H9 (cell line): Measurements from ENCODE around the gene DENND4A. TPM values are rescaled to one million over a fixed set of nuclear protein-coding genes. Genes with fewer than 3 reads are reported as not detected.

ENCODE experiments used
- DNase-seq: peaks from one replicate; pipeline ENCODE4 v3.0.0-alpha.2; 2017
- H2AFZ ChIP-seq: one replicate; pipeline ENCODE4 v1.6.1; 2013; ENCODE audit warnings: mild to moderate bottlenecking, low read length, control low read depth, moderate library complexity
- H2AK5ac ChIP-seq: 2 replicates; pipeline ENCODE4 v1.6.1; 2013; ENCODE audit warnings: low read length, control low read depth, mixed read lengths; ENCODE audit not compliant: insufficient read length
- H2BK120ac ChIP-seq: one replicate; pipeline ENCODE4 v1.6.1; 2013; ENCODE audit warnings: low read depth, mild to moderate bottlenecking, low read length, control low read depth, inconsistent platforms; ENCODE audit not compliant: poor library complexity, severe bottlenecking
- H2BK12ac ChIP-seq: 2 replicates; pipeline ENCODE4 v1.6.1; 2013; ENCODE audit warnings: low read length, control low read depth, mixed read lengths, low read depth; ENCODE audit not compliant: insufficient read length
- H2BK15ac ChIP-seq: 2 replicates; pipeline ENCODE4 v1.6.1; 2013; ENCODE audit warnings: low read depth, low read length, control low read depth
- H2BK20ac ChIP-seq: one replicate; pipeline ENCODE4 v1.6.1; 2013; ENCODE audit warnings: low read depth, mild to moderate bottlenecking, low read length, control low read depth, inconsistent platforms; ENCODE audit not compliant: poor library complexity, severe bottlenecking
- H2BK5ac ChIP-seq: 2 replicates; pipeline ENCODE4 v1.6.1; 2013; ENCODE audit warnings: low read length, control low read depth, mixed read lengths; ENCODE audit not compliant: insufficient read length
- H3K14ac ChIP-seq: 2 replicates; pipeline ENCODE4 v1.6.1; 2013; ENCODE audit warnings: low read length, control low read depth; ENCODE audit not compliant: insufficient read depth
- H3K18ac ChIP-seq: 2 replicates; pipeline ENCODE4 v1.6.1; 2013; ENCODE audit warnings: low read depth, mild to moderate bottlenecking, mixed read lengths, low read length, control low read depth; ENCODE audit not compliant: insufficient read length
- H3K23ac ChIP-seq: 2 replicates; pipeline ENCODE4 v1.6.1; 2013; ENCODE audit warnings: low read length, control low read depth, mixed read lengths, low read depth; ENCODE audit not compliant: insufficient read length
- H3K23me2 ChIP-seq: 2 replicates; pipeline ENCODE4 v1.6.1; 2013; ENCODE audit warnings: low read depth, mild to moderate bottlenecking, mixed read lengths, low read length, control low read depth; ENCODE audit not compliant: insufficient read length, poor library complexity, severe bottlenecking
- H3K27ac ChIP-seq: 2 replicates; pipeline ENCODE4 v1.5.1; 2013; ENCODE audit warnings: low read length, control low read depth, mixed read lengths, low read depth; ENCODE audit not compliant: insufficient read length
- H3K27me3 ChIP-seq: 2 replicates; pipeline ENCODE4 v1.6.1; 2013; ENCODE audit warnings: low read length, control low read depth, inconsistent platforms; ENCODE audit not compliant: insufficient read depth
- H3K4ac ChIP-seq: 2 replicates; pipeline ENCODE4 v1.6.1; 2013; ENCODE audit warnings: low read depth, mild to moderate bottlenecking, control low read depth, inconsistent platforms, low read length, moderate library complexity
- H3K4me1 ChIP-seq: 2 replicates; pipeline ENCODE4 v1.6.1; 2013; ENCODE audit warnings: low read length, control low read depth, inconsistent platforms; ENCODE audit not compliant: insufficient read depth
- H3K4me2 ChIP-seq: 2 replicates; pipeline ENCODE4 v1.6.1; 2013; ENCODE audit warnings: low read length, control low read depth, mixed read lengths; ENCODE audit not compliant: insufficient read length, insufficient read depth
- H3K56ac ChIP-seq: 2 replicates; pipeline ENCODE4 v1.6.1; 2013; ENCODE audit warnings: low read depth, mild to moderate bottlenecking, mixed read lengths, low read length, control low read depth; ENCODE audit not compliant: insufficient read length
- H3K79me1 ChIP-seq: 2 replicates; pipeline ENCODE4 v1.6.1; 2013; ENCODE audit warnings: low read depth, mild to moderate bottlenecking, moderate library complexity, low read length, control low read depth, inconsistent platforms; ENCODE audit not compliant: insufficient read depth, poor library complexity, severe bottlenecking
- H3K79me2 ChIP-seq: 2 replicates; pipeline ENCODE4 v1.6.1; 2013; ENCODE audit warnings: low read length, control low read depth, inconsistent platforms; ENCODE audit not compliant: insufficient read depth
- H3K9ac ChIP-seq: 2 replicates; pipeline ENCODE4 v1.6.1; 2013; ENCODE audit warnings: low read length, control low read depth, mixed read lengths; ENCODE audit not compliant: insufficient read length; ENCODE audit errors: extremely low read depth
- H3K9me3 ChIP-seq: one replicate; pipeline ENCODE4 v1.6.1; 2013; ENCODE audit warnings: low read depth, low read length, inconsistent platforms; ENCODE audit not compliant: control insufficient read depth
- H3T11ph ChIP-seq: one replicate; pipeline ENCODE4 v1.6.1; 2013; ENCODE audit warnings: mild to moderate bottlenecking, low read length, control low read depth, inconsistent platforms
- H4K20me1 ChIP-seq: one replicate; pipeline ENCODE4 v1.6.1; 2013; ENCODE audit not compliant: control insufficient read depth, insufficient read length, insufficient read depth
- H4K5ac ChIP-seq: 2 replicates; pipeline ENCODE4 v1.6.1; 2013; ENCODE audit warnings: low read depth, mild to moderate bottlenecking, mixed read lengths, low read length, control low read depth; ENCODE audit not compliant: insufficient read length
- H4K8ac ChIP-seq: replicated peaks from 2 replicates; pipeline ENCODE4 v1.6.1; 2013; ENCODE audit warnings: low read length, control low read depth, mixed read lengths, low read depth; ENCODE audit not compliant: insufficient read length
- H4K91ac ChIP-seq: 2 replicates; pipeline ENCODE4 v1.6.1; 2013; ENCODE audit warnings: low read depth, mild to moderate bottlenecking, moderate library complexity, mixed read lengths, low read length, control low read depth; ENCODE audit not compliant: insufficient read length
- H3K27ac Mint-ChIP-seq, 3 experiments: 2 replicates in 2 of 3; 3 replicates in 1 of 3; pipeline ENCODE4 v1.8.0; 2020 to 2021; ENCODE audit warnings: mixed read lengths in 3 of 3, mild to moderate bottlenecking in 1 of 3, moderate library complexity in 1 of 3
- H3K27me3 Mint-ChIP-seq: 2 replicates; pipeline ENCODE4 v1.8.0; 2021; ENCODE audit warnings: low read depth, mild to moderate bottlenecking, moderate library complexity, mixed read lengths
- H3K36me3 Mint-ChIP-seq, 3 experiments: 2 replicates in 2 of 3; 3 replicates in 1 of 3; pipeline ENCODE4 v1.8.0; 2020 to 2021; ENCODE audit warnings: low read depth in 3 of 3, mixed read lengths in 3 of 3; ENCODE audit not compliant: insufficient read depth in 1 of 3
- H3K4me1 Mint-ChIP-seq, 2 experiments: 2 replicates each; pipeline ENCODE4 v1.8.0; 2020; ENCODE audit warnings: mixed read lengths in 2 of 2
- H3K4me3 Mint-ChIP-seq, 2 experiments: 2 replicates in 1 of 2; 3 replicates in 1 of 2; pipeline ENCODE4 v1.8.0; 2020 to 2021; ENCODE audit warnings: mild to moderate bottlenecking in 2 of 2, mixed read lengths in 2 of 2, moderate library complexity in 1 of 2
- H3K9me3 Mint-ChIP-seq, 2 experiments: 2 replicates in 1 of 2; 3 replicates in 1 of 2; pipeline ENCODE4 v1.8.0; 2020; ENCODE audit warnings: mild to moderate bottlenecking in 2 of 2, mixed read lengths in 2 of 2, moderate library complexity in 1 of 2
- WGBS: extraction: QIAGEN DNeasy Blood & Tissue Kit; methylation state at CpG from one replicate; pipeline ENCODE4 v1.1.7; 2013; ENCODE audit warnings: missing lambda C conversion rate, low lambda C conversion rate, mixed read lengths; ENCODE audit not compliant: insufficient read length; ENCODE audit errors: extremely low coverage; 5-methylcytosine and 5-hydroxymethylcytosine counted together
- total RNA-seq: library from RNA; stranded (reverse); gene quantifications from 2 replicates; pipeline ENCODE4 v1.2.1, GENCODE V29; 2021
- TF ChIP-seq, protein P1 (sequence below): fragments of 200-600 bp; sonication (generic); conservative IDR thresholded peaks from 3 replicates; pipeline ENCODE4 v1.8.0; 2021; ENCODE audit warnings: antibody characterized with exemption, mild to moderate bottlenecking

The DENND4A gene
- total RNA-seq, 1 experiment from 2014 or later, result 4.7 TPM

GRCh38 chr15:65621638-65622037, 170.5 kb downstream of the DENND4A start, which contains the start of gene SLC24A1:
Gene SLC24A1, plus strand, starts transcription at chr15:65621938. Its CDS starts 2,143 bp downstream, at chr15:65624081.
- Histone ChIP-seq H3K23me2 (no peaks in the 10 kb centered on the region), H3K18ac (no peak within 1 kb of the TSS), H3K4me2 (no peak within 1 kb of the TSS), H4K5ac (no peak within 1 kb of the TSS), H3K23ac (no peak within 1 kb of the TSS), H4K91ac (no peak within 1 kb of the TSS), H4K8ac (no peak within 1 kb of the TSS), H3T11ph (no peak within 1 kb of the TSS), H2BK12ac (no peak within 1 kb of the TSS), H3K56ac (no peak within 1 kb of the TSS), H3K4ac (no peak within 1 kb of the TSS), H3K14ac (no peak within 1 kb of the TSS), H3K79me2 (no peaks in the 10 kb centered on the region), H3K9me3 (no peaks in the 10 kb centered on the region), H3K79me1 (no peaks in the 10 kb centered on the region), H2BK20ac (no peak within 1 kb of the TSS), H2BK15ac (no peak within 1 kb of the TSS), H2AFZ (no peak within 1 kb of the TSS), H2AK5ac (no peak within 1 kb of the TSS), H3K27me3 (no peaks in the 10 kb centered on the region), H3K27ac (no peak within 1 kb of the TSS), H3K9ac (no peak within 1 kb of the TSS), H2BK5ac (no peak within 1 kb of the TSS), H2BK120ac (no peak within 1 kb of the TSS), H4K20me1 (no peaks in the 10 kb centered on the region), H3K4me1 (peaks cover 6% of the 10 kb centered on the region; the same call in 1 of the 2 replicates)
- no peaks in the 10 kb centered on the region for H3K9me3 Mint-ChIP-seq
- WGBS, result no CpG with 5 or more reads among the region's 6 CpGs
- peaks cover 0 to 5% (median 0%) of the 10 kb centered on the region in 3 experiments; a peak in 2 of 7 replicates for H3K36me3 Mint-ChIP-seq
- H3K4me3 Mint-ChIP-seq, result no peak within 1 kb of the TSS
- no peak for DNase-seq
- H3K27me3 Mint-ChIP-seq, result no peaks in the 10 kb centered on the region
- TF ChIP-seq, protein P1, sequence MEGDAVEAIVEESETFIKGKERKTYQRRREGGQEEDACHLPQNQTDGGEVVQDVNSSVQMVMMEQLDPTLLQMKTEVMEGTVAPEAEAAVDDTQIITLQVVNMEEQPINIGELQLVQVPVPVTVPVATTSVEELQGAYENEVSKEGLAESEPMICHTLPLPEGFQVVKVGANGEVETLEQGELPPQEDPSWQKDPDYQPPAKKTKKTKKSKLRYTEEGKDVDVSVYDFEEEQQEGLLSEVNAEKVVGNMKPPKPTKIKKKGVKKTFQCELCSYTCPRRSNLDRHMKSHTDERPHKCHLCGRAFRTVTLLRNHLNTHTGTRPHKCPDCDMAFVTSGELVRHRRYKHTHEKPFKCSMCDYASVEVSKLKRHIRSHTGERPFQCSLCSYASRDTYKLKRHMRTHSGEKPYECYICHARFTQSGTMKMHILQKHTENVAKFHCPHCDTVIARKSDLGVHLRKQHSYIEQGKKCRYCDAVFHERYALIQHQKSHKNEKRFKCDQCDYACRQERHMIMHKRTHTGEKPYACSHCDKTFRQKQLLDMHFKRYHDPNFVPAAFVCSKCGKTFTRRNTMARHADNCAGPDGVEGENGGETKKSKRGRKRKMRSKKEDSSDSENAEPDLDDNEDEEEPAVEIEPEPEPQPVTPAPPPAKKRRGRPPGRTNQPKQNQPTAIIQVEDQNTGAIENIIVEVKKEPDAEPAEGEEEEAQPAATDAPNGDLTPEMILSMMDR, result no peak
- H3K4me1 Mint-ChIP-seq, result peaks cover 10 to 13% of the 10 kb centered on the region in 2 experiments
- no peak within 1 kb of the TSS; a peak in 1 of 7 replicates for H3K27ac Mint-ChIP-seq
